Renal cortex interstitium (tissue), 11 donors: ENCODE results near the gene PRKAR1B. TPM values are rescaled to one million over a fixed set of nuclear protein-coding genes. Genes with fewer than 3 reads are reported as not detected.

Source experiments
- DNase-seq, 11 donors: peaks; one replicate each; pipeline ENCODE4 v3.0.0-alpha.2; 2013; ENCODE audit warnings: low read depth in 9 of 11, low spot score in 4 of 11; ENCODE audit errors: extremely low read depth in 1 of 11
- polyA plus RNA-seq, 3 donors: library from polyadenylated mRNA; unstranded; fragments of 120-200 nt; gene quantifications; one replicate each; pipeline ENCODE4 v1.2.1, GENCODE V29; 2013; ENCODE audit not compliant: insufficient read length in 3 of 3

The PRKAR1B gene
- polyA plus RNA-seq, 3 donors: 31.7 to 43.1 (median 41.8) TPM

- DNase-seq: no peak
Observed at GRCh38 chr7:711922-712380, 15.1 kb downstream of the PRKAR1B start.

GRCh38 chr7:711093-711921 lies 15.8 kb downstream of the PRKAR1B start:
- DNase-seq: no peak

DNA sequence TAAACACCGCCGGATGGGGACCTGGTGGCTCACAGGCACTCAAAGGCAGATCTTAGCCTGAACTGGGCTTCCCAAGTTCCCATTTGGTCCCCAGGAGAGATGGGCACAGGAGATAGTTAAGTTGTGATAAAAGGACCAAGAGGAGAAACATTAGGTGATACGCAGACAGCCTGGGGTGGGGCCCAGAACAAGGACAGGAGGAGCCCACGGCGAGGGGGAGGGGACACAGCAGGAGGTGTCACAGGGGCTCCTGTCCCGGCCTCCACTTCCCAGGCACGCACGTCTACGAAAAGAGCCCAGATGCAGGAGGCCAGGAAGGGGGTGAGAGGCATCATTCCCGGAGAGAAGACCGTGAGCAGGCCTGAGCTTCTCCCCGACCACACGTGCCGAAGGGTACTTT lies 16.9 kb downstream of the PRKAR1B start:
- no peak for DNase-seq

DNA sequence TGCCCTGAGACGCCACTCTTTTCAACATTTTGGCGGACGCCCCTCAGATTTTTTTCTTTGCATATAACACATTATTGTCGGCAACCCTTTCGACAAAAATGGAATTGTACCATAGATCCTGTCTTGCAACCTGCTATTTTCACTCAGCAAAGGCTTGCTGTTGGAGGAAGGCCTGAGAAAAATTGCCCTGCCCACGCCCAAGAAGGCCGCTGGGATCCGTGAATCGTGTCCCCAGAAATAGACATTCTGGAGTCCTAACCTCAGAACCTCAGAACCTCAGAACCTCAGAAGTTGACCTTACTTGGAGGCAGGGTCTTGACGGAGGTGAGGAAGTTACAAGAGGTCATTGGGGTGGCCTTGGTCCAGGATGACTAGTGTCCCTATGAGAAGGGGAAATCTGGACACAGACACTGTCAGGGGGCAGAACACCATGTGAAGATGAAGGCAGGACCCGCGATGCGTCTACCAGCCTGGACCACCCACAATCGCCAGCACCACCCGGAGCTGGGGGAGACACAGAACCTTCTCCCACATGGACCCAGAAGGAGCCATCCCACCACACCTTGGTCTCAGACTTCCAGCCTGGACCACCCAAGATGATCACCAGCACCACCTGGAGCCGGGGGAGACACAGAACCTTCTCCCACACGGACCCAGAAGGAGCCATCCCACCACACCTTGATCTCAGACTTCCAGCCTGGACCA lies 19.6 kb downstream of the PRKAR1B start:
- no peak for DNase-seq

DNA sequence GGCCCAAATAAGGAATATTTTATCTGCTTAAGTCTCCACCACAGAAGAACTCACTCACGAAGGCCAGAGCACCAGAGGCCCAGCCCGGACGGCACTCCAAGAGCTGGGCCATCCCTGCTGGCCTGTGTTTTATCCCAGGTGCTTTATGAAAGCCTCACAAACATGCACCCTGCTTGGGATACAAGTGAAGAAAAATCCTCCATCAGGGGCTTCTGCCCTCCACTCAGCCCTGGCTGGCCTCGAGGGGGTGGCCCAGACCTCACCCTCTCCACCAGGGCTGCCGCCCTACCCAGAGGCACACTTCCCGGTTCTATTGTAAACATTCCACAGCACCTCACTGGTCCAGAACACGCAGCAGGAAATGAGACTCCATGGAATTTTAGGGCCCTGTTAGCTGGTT lies 20.4 kb downstream of the PRKAR1B start:
- no peak for DNase-seq

DNA sequence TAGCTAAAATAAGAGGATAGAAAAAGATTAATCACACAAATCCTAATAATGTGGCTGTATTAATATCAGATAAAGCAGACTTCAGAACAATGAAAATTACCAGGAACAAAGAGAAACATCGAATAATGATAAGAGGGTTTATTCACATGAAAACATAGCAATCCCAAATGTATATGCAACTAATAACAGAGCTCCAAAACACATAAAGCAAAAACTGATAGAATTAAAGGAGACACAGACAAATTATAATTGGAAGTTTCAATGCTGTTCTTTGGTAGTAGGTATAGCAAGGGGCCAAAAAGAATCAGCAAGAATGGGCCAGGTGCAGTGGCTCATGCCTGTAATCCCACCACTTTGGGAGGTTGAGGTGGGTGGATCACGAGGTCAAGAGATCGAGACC lies 24.0 kb downstream of the PRKAR1B start:
- no peak for DNase-seq

DNA sequence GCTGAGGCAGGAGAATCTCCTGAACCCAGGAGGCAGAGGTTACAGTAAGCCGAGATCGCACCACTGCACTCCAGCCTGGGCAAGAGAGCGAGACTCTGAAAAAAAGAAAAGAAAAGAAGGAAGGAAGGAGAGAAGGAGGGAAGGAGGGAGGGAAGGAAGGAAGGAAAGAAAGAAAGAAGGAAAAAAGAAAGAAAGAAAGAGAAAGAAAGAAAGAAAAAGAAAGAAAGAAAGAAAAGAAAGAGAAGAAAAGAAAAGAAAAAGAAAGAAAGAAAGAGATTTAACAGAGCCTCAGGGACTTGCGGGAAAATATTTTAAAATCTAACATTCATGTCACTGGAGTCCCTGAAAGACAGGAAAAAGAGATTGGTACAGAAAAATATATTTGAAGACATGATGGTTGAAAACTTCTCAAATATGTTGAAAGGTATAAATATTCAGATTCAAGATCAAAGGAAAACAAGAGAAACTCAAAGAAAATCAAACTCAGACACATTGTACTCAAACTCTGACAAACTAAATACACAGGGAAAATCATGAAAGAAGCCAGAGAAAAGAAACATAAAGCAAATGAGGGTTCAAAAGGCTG lies 25.9 kb downstream of the PRKAR1B start:
- no peak for DNase-seq

GRCh38 chr7:699476-700170 lies 27.5 kb downstream of the PRKAR1B start:
- no peak for DNase-seq

- no peak for DNase-seq
Observed at GRCh38 chr7:698515-699475, 28.3 kb downstream of the PRKAR1B start.

DNA sequence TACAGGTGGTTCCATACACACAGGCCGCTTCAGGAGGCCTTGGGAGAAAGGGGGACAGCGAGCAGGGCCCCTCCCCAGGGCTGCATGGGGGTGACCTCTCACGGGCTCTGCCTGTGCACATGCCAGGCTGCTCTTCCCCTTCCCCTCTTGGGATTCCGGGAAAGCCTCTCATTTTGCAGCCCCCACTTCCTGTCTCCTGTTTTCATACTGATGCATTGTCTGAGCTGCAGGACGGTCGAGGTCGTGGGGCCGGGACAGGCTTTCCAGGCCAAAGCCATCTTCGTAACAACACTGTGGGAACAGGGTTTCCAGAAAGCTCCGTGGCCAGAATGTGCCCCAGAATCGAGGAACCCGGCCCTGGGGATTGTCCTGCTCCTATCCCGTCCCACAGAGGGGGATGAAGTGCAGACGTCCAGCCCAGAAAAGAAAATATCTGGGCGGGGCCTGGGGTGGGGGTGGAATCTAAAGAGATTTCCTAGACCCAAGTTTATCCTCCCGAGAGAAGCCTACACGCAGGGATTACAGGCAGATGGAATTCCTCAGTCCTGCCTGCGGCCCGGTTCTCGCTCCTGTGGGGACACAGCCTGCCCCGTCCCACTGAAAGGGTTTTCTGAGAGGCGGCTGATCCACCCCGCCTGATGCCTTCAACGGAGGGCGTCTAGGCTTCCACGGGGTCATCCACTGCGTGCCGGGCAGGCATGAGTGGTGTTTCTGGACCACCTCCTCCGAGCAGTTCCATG lies 30.1 kb downstream of the PRKAR1B start:
- no peak for DNase-seq

DNA sequence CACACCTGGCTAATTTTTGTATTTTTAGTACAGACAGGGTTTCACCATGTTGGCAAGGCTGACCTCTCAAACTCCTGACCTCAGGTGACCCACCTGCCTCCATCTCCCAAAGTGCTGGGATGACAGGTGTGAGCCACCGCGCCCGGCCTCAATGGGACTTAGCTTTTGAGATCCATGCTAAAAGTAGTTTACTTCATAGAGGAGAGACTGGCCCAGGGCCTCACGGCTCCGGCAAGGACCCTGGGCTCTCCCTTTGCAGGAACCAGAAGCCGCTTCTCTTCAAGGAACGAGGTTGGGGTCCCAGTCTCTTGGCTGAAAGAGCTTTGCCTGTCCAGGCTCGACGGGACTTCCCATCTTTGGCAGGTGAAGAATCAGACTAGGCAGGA lies 30.7 kb downstream of the PRKAR1B start:
- no peak for DNase-seq

DNA sequence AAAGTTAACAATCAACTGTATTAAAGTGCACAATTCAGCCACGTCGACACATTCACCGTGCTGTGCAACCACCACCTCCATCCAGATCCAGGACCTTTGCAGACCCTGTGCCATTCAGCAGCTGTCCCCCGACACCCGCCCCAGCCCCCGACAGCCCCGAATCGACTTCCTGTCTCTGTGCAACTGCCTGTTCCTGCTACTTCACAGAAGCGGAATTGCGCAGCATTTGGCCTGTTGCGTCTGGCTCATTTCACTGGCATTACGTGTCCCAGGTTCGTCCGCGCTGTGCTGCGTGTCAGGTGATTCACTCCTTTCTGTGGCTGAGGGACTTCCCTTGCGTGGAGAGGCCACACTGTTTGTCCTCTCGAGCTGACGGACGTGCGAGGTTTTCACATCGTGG lies 33.8 kb downstream of the PRKAR1B start:
- no peak for DNase-seq

DNA sequence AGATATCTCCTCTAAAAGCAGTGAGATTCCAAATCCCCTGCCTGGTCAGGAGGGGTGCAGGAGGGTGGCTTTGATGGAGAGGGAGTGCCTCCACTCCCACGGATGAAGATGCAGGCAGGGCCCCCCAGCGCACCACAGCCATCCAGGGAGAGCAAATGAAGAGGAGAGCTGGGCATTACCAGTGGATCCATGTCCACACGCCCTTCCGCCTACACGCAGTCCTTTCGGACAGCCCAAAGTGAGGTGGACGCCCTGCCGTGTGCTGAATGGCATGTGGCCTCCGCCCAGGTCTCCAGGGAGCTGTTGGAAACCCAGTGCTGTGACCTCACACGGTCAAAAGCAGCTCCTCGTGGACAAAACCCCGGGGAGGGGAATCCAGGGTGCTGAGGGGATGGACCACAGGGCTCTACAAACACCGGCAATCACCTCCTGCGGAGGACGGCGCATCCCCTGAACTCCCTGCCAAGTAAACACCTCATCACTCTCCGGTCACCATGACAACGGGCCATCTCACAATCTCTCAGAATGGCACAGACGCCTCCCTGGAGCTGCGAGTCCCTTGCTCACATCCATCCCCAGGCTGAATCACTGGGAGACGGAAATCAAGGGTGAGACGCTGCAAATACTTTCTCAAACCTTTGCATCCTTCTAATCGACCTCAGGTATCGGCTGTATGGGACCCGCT lies 35.6 kb downstream of the PRKAR1B start:
- no peak for DNase-seq

DNA sequence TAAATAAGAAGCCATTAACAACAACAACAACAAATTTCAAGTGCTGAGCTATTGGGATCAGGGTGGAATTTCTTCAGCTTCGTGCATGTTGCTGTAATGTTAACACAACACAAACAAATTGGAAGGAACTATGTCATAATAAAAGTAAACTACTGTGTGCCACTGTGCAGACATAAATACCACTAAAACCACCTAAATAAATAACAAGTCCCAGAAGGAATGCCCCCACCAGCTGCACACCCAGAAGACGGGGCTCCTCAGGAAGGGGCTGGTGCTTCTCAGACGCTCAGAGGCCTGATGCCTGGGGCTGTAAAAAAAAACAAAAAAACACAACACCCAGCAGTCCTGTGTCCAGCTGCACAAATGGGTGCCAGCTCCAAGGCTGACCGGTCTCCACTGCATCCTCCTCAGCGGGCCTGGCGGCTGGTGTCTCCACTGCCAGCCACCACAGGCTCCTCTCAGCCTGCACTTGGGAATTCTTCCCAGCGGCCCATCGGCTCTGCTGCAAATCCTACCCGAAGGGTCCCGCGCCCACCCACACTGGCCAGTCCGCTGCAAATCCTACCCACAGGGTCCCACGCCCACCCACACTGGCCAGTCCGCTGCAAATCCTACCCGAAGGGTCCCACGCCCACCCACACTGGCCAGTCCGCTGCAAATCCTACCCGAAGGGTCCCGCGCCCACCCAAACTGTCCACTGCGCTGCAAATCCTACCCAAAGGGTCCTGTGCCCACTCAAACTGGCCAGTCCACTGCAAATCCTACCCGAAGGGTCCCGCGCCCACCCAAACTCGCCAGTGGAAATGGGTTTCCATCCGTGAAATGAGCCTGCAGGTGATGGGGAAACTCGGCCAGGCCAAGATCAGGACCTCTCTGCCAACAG lies 36.4 kb downstream of the PRKAR1B start:
- no peak for DNase-seq

DNA sequence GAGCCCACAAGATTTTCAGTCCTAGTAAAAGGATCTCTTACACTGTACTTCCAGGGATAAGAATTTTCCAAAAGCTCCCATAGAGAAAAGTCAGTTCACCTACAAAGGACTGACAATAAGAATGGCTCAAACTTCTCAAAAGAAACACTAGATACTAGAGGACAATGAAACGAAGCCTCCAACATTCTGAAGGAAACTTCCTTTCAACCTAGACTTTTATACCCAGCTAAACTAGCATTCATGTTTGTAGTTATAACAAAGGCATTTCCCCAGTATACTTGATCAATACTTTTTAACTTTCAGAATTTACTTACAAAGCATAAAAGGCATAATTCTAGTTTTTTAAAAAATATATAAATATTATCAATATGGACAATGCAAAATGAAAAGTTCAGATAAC lies 41.5 kb downstream of the PRKAR1B start:
- DNase-seq: no peak

DNA sequence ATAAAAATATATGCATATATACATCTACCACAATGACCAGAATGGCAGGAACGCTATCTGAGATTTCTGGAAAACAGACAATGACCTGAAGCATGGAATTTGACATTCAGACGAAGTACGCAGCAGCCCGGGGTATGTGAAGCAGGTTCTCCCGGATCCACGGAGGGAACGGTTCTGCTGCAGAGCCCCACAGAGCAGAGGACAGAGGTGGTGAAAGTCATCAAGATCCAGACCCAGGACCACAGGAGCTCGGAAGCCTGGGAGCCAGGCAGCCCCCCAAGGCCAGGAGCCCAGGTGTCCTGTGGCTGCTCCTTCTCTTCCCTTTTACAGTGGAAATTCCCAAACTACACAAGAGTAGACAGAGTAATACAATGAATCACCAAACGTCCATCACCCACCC lies 42.7 kb downstream of the PRKAR1B start:
- DNase-seq: no peak
